ENCODE results near the gene MTHFR. TPM values are rescaled to one million over a fixed set of nuclear protein-coding genes. Genes with fewer than 3 reads are reported as not detected.

Gene MTHFR
- total RNA-seq, 1 donor: 21.6 TPM

GRCh38 chr1:11802973-11803885, 2.5 kb downstream of the MTHFR start:
- peak overlapping the region; percentile 75 for H3K4me3 ChIP-seq (ENCODE audit: low read depth, low read length)
- peak; percentile 97 for DNase-seq (ENCODE audit: low read depth)
- TF ChIP-seq CTCF (IDR thresholded peaks at IDR 0.05; ENCODE audit: insufficient read depth, low read depth, low read length): no peak

- no peak for TF ChIP-seq CTCF (IDR thresholded peaks at IDR 0.05; ENCODE audit: insufficient read depth, low read depth, low read length)
- DNase-seq (ENCODE audit: low read depth): no peak
- H3K4me3 ChIP-seq (ENCODE audit: low read depth, low read length): peak overlapping the region; percentile 75
Measured at GRCh38 chr1:11802616-11802972, 3.2 kb downstream of the MTHFR start.

GRCh38 chr1:11800756-11801433, 4.9 kb downstream of the MTHFR start:
- TF ChIP-seq CTCF (IDR thresholded peaks at IDR 0.05; ENCODE audit: insufficient read depth, low read depth, low read length): no peak
- H3K4me3 ChIP-seq (ENCODE audit: low read depth, low read length): no peak overlapping the region
- no peak for DNase-seq (ENCODE audit: low read depth)

GRCh38 chr1:11800391-11800755, 5.4 kb downstream of the MTHFR start:
- TF ChIP-seq CTCF (IDR thresholded peaks at IDR 0.05; ENCODE audit: insufficient read depth, low read depth, low read length): no peak
- no peak for DNase-seq (ENCODE audit: low read depth)
- no peak overlapping the region for H3K4me3 ChIP-seq (ENCODE audit: low read depth, low read length)

GRCh38 chr1:11799896-11800295, 5.9 kb downstream of the MTHFR start:
- no peak for TF ChIP-seq CTCF (IDR thresholded peaks at IDR 0.05; ENCODE audit: insufficient read depth, low read depth, low read length)
- no peak overlapping the region for H3K4me3 ChIP-seq (ENCODE audit: low read depth, low read length)
- DNase-seq (ENCODE audit: low read depth): no peak

GRCh38 chr1:11799099-11799498, 6.7 kb downstream of the MTHFR start:
- H3K4me3 ChIP-seq (ENCODE audit: low read depth, low read length): no peak overlapping the region
- DNase-seq (ENCODE audit: low read depth): no peak
- TF ChIP-seq CTCF (IDR thresholded peaks at IDR 0.05; ENCODE audit: insufficient read depth, low read depth, low read length): no peak

Measured in fibroblast of villous mesenchyme (primary cell).